Measurements from ENCODE around the gene CAMK1D.

GRCh38 chr10:12771981-12772760, 422.8 kb downstream of the CAMK1D start:
- TF ChIP-seq ELF1 (IDR thresholded peaks at IDR 0.05): no peak
- no peak for TF ChIP-seq GABPA (IDR thresholded peaks at IDR 0.05; ENCODE audit: low read depth)
- TF ChIP-seq EP300 (IDR thresholded peaks at IDR 0.05; ENCODE audit: borderline replicate concordance in 1 of 2, low read depth in 1 of 2, low read length in 1 of 2): no peak
- TF ChIP-seq POLR2AphosphoS5 (IDR thresholded peaks at IDR 0.05; ENCODE audit: low read depth, low read length): no peak
- TF ChIP-seq RFX5 (IDR thresholded peaks at IDR 0.05; ENCODE audit: low read length): no peak
- TF ChIP-seq CTCF (IDR thresholded peaks at IDR 0.05): no peak
- no peak for TF ChIP-seq YY1 (IDR thresholded peaks at IDR 0.05; ENCODE audit: low read depth)
- no peak for TF ChIP-seq TAF1 (IDR thresholded peaks at IDR 0.05; ENCODE audit: borderline replicate concordance, low read depth, low read length)
- TF ChIP-seq, protein P1, sequence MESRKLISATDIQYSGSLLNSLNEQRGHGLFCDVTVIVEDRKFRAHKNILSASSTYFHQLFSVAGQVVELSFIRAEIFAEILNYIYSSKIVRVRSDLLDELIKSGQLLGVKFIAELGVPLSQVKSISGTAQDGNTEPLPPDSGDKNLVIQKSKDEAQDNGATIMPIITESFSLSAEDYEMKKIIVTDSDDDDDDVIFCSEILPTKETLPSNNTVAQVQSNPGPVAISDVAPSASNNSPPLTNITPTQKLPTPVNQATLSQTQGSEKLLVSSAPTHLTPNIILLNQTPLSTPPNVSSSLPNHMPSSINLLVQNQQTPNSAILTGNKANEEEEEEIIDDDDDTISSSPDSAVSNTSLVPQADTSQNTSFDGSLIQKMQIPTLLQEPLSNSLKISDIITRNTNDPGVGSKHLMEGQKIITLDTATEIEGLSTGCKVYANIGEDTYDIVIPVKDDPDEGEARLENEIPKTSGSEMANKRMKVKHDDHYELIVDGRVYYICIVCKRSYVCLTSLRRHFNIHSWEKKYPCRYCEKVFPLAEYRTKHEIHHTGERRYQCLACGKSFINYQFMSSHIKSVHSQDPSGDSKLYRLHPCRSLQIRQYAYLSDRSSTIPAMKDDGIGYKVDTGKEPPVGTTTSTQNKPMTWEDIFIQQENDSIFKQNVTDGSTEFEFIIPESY (IDR thresholded peaks at IDR 0.05; ENCODE audit: borderline replicate concordance, low read depth): no peak
- TF ChIP-seq NRF1 (IDR thresholded peaks at IDR 0.05; ENCODE audit: low read depth, low read length): no peak
- no peak for TF ChIP-seq EZH2phosphoT487 (IDR thresholded peaks at IDR 0.05; ENCODE audit: borderline replicate concordance, low read depth)

All from SK-N-SH (cell line).